Smooth muscle cell of the coronary artery (primary cell): Measurements from ENCODE around the gene RPS18. TPM values are rescaled to one million over a fixed set of nuclear protein-coding genes. Genes with fewer than 3 reads are reported as not detected.

ENCODE experiments used
- total RNA-seq: library from RNA; depleted of rRNA; stranded (reverse); fragments of >200 nt; gene quantifications from 2 replicates; pipeline ENCODE4 v1.2.3, GENCODE V29; 2014; ENCODE audit warnings: low replicate concordance

The RPS18 gene
- 6,473 and 12,642 TPM in 2 replicates for total RNA-seq

DNA sequence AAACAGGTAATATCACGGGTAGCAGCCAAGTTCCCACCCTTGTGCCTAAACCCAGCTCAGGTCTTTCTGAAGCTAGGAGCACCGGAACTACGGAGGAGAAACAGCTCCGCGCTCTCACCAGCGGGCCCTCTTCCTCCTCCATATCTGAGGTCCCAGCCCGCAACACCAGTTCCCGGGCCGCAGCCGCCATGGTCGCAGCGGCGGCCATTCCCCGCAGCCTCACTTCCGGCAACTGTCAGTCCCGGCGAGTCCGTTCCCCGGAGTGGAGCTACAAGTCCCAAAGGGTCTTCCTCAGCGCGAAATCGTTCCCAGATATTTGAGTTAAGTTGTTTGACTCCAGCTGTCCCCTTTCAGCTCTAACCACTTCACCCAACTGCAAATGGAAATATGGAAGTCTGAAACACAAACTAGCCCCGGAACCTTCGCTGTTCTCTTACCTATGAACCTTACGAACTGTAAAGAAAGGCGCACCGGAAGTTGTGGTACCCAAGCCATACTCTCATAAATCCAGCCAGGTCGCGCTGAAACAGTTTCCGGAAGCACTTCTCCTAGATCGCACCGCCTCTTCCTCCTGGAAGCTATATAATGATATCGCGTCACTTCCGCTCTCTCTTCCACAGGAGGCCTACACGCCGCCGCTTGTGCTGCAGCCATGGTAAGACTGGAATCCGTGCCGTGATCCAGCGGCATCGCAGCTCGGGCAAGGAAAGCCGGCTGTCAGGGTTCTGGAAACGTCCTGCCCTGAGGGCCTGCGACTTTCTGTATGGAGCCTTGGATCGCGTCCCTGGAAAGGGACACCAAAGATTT is at the start of gene RPS18, which contains the start of gene VPS52:
TSS of gene RPS18 (plus strand) at position 608 of the 807 bp plus-strand sequence. CDS start at position 653, 45 bp downstream.
TSS of gene VPS52 (minus strand) at position 409 of the 807 bp plus-strand sequence. CDS start at position 208, 201 bp downstream.

DNA sequence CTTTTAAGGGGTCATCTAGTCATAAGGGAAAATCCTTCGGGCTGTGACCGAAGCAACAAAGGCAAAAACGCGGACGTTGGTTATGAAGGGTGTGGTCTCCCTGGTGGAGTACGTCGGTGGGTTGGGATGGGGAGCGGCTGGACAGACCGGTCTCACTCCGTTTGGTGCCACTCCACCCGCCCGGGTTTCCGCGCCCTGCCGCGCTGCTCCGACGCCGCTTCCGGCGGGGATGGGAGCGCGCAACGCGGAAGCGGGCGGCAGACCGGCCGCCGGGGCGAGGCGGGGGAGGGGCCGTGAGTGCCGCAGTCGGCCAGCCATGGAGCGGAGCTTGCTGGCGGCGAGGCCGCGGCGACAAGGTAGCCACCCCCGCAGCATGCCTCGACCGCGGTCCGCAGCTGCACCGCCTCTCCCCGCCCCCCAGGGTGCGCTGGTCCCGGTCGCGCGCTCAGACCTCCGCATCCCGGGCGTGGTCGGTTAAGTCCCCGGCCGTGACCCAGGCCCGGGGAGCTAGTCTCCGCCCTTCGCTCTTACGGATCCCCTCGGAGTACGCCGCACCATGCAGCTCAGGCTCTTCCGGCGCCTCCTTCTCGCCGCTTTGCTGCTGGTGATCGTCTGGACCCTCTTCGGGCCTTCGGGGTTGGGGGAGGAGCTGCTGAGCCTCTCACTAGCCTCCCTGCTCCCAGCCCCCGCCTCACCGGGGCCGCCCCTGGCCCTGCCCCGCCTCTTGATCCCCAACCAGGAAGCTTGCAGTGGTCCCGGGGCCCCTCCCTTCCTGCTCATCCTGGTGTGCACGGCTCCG is 5.2 kb downstream of the RPS18 start, which contains the start of gene B3GALT4:
TSS of gene B3GALT4 (plus strand) at position 260 of the 799 bp plus-strand sequence. CDS start at position 557, 297 bp downstream.

DNA sequence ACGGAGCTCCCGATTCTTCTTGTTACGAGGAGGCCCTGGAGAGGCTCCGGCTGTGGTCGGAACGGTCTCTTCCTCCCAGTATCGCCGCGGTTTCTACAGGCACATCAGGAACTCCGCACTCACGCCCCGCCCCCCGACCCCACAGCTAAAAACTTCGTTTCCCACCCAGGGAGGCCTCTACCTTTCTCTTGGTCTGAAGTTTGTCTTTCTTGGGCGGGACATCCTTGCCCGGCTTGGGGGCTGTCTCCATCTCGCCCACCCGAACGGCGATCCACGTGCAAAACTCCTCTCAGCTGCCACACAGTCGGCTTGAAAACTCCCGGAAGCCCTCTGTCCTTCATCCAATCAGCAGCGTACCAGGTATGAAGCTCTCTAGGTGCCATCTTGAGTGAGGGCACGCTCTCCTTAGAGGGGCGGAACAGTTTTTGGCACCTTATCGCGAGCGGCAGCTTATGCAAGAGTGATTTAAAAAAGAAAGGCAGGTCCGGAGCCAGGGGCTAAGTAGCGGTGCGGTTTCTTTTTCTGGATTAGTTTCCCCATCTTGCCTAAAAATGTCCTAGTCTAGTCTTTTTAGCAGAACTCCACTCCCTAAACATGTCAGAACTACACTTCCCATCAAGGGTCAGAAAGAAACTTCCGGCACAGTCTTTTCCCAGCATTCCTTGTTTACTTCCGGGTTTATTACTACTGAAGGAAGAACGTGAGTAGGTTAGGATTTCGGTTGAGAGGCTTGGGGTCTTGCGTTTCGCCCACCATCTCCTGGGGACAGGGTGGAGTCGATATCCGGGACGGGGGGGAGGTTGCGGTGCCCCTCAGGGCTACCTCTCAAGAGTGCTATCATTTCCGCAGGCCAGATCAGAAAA is 17.3 kb downstream of the RPS18 start, which contains the start of the genes PFDN6 and WDR46:
TSS of gene PFDN6 (plus strand) at position 681 of the 863 bp plus-strand sequence. CDS start 256 bp downstream, outside the sequence.
TSS of gene WDR46 (minus strand) at position 319 of the 863 bp plus-strand sequence. CDS start at position 250, 69 bp downstream.

DNA sequence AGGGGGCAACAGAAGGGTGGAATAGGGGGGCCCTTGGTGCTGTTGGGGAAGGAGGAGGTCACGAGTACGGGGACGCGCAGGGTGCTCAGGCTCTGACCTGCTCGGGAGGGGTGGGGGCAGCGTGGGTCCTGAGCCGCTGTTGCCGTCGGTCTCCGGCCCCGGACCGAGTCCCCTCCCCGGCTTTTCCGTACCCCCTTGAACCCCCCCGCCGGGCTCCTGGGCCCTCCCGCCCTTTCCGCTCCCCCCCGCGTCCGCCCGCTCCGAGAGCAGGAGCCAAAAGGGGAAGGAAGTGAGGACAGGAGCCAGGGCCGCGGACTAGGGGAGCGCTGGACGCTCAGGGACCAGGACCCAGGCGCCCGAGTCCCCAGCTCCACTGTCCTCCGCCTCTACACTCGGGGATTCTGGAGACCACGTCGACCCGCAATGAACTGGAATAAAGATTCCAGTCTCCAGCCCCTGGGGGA is 26.9 kb downstream of the RPS18 start, which contains the start of gene RGL2:
TSS of gene RGL2 (minus strand) at position 170 of the 464 bp plus-strand sequence. CDS start 332 bp downstream, outside the sequence.

DNA sequence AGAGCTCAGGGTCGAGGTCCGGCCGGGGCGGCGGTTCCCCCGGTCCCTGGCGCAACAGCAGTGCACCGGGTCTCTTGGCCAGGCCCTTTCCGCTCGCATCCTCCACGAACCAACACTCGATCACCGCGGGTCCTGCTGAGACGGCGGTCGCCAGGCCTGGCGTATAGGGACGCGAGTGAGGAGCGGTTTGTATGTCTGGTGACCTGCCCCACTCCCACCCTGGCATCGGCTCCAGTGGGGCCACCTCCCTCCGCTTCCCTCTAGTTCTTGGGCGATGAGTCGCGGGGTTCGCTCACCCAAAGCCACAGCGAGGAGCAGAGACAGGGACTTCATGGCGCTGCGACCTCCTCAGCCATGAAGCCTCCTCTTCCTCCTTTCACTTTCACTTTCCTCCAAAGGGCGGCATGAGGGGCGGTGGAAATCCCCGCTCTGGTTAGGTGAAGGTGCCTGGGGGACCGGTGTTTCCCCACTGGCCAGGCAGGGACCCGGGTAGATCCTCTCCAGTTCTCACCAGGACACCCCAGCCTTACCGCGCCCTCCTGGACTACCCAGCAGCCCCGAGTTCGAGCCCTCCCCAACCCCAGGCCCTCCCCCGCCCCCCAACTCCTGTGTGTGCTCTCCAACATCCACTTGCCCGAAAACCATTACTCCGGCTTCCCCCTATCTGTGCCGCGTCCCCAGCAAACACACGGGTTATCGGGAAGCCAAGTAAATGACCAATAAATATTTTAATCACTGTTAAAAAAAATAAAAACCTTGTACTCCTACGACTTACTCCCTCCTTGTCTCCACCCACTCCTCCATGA is 42.0 kb downstream of the RPS18 start, which contains the start of gene TAPBP:
TSS of gene TAPBP (minus strand) at position 370 of the 806 bp plus-strand sequence. CDS start at position 333, 37 bp downstream.

DNA sequence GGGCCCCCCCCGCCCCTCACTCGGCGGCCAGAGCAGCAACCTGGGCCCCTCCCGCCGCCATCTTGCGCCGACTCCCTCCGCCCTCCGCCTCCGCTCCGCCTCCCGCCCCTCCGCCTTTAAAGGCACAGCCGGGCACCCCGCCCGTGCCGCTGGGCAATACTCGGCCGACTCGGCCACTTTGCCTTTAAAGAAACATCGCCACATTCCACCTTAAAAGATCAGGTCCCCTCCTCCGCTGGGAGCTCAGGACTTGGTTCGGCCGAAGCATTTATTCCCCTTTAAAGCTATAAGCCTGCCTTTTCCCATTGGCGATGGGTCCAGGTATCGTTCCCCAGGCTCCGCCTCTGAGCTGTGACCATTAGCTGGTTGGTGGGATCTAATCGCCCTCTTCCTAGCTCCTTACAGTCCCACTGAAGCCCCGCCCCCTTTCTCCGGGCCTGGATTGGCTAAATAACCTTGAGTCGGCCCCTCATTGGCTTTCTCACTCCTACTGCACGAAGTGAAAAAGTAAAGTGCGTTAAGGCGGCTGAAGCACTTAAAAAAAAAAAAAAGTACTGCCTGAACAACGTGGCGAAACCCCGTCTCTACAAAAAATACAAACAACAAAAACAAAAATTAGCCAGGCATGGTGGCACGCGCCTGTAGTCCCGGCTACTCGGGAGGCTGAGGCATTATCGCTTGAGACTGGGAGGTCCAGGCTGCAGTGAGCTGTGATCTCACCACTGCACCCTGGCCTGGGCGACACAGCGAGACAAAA is 46.0 kb downstream of the RPS18 start, which contains the start of gene ZBTB22:
TSS of gene ZBTB22 (minus strand) at position 76 of the 757 bp plus-strand sequence. CDS start 828 bp downstream, outside the sequence.

Other genes starting within 250 kb of the RPS18 start
- gene HLA-DPA1, start 198.4 kb upstream of the RPS18 start, total RNA-seq: 9.7 TPM in 1 of 2 replicates, not detected in the other
- gene HLA-DPB1, start 196.1 kb upstream of the RPS18 start, total RNA-seq: 1.4 and 17.0 TPM in 2 replicates
- gene COL11A2, start 79.6 kb upstream of the RPS18 start, total RNA-seq: 0.08 and 0.12 TPM in 2 replicates
- gene RXRB, start 71.4 kb upstream of the RPS18 start, total RNA-seq: 22.0 and 28.2 TPM in 2 replicates
- gene SLC39A7, start 71.2 kb upstream of the RPS18 start, total RNA-seq: 105 and 195 TPM in 2 replicates
- 6.0 and 7.4 TPM in 2 replicates for gene HSD17B8, start 67.4 kb upstream of the RPS18 start, total RNA-seq
- 33.6 and 35.0 TPM in 2 replicates for gene RING1, start 63.6 kb upstream of the RPS18 start, total RNA-seq
- 30.5 and 41.0 TPM in 2 replicates for gene VPS52, start 199 bp upstream of the RPS18 start, total RNA-seq
- 2.6 and 5.0 TPM in 2 replicates for gene B3GALT4, start 5.0 kb downstream of the RPS18 start, total RNA-seq
- 112 and 115 TPM in 2 replicates for gene WDR46, start 17.2 kb downstream of the RPS18 start, total RNA-seq
- gene PFDN6, start 17.5 kb downstream of the RPS18 start, total RNA-seq: 30.9 and 45.7 TPM in 2 replicates
- gene RGL2, start 26.9 kb downstream of the RPS18 start, total RNA-seq: 12.6 and 21.9 TPM in 2 replicates
- gene TAPBP, start 42.0 kb downstream of the RPS18 start, total RNA-seq: 24.9 and 45.6 TPM in 2 replicates
- 18.6 and 24.5 TPM in 2 replicates for gene ZBTB22, start 45.7 kb downstream of the RPS18 start, total RNA-seq
- 31.6 and 58.4 TPM in 2 replicates for gene DAXX, start 50.9 kb downstream of the RPS18 start, total RNA-seq
- 0.35 and 6.0 TPM in 2 replicates for gene KIFC1, start 119.7 kb downstream of the RPS18 start, total RNA-seq
- gene PHF1, start 138.9 kb downstream of the RPS18 start, total RNA-seq: 12.4 and 17.4 TPM in 2 replicates
- 95.1 and 135 TPM in 2 replicates for gene CUTA, start 146.0 kb downstream of the RPS18 start, total RNA-seq
- gene SYNGAP1, start 148.0 kb downstream of the RPS18 start, total RNA-seq: 1.7 and 3.2 TPM in 2 replicates
- 3.5 and 5.8 TPM in 2 replicates for gene ZBTB9, start 182.5 kb downstream of the RPS18 start, total RNA-seq